SU-DHL-6 (cell line): Measurements from ENCODE around the gene FRMD4B.

Experiments used
- H2AFZ ChIP-seq: fragments of 200-600 bp; sonication (generic); 2 replicates; pipeline ENCODE4 v1.6.1; 2014; ENCODE audit warnings: low read depth, mild to moderate bottlenecking, moderate library complexity, mixed read lengths, antibody characterized with exemption, low read length; ENCODE audit not compliant: severe bottlenecking
- H3F3A ChIP-seq: fragments of 200-600 bp; shearing (Covaris generic); 2 replicates; pipeline ENCODE4 v1.6.0; 2016; ENCODE audit warnings: antibody characterized with exemption, mild to moderate bottlenecking; ENCODE audit not compliant: insufficient read depth
- H3K27ac ChIP-seq: fragments of 200-600 bp; sonication (generic); 2 replicates; pipeline ENCODE4 v1.5.1; 2016; ENCODE audit warnings: low read depth, mild to moderate bottlenecking, low read length, moderate library complexity, mixed read lengths
- H3K27me3 ChIP-seq: fragments of 200-600 bp; sonication (generic), shearing (Covaris generic); 2 replicates; pipeline ENCODE4 v1.6.0; 2014; ENCODE audit warnings: mild to moderate bottlenecking, low read length
- H3K36me3 ChIP-seq: fragments of 200-600 bp; sonication (generic); 2 replicates; pipeline ENCODE4 v1.6.1; 2014; ENCODE audit warnings: mild to moderate bottlenecking, low read length, mixed read lengths
- H3K4me2 ChIP-seq: fragments of 300-600, 200-600 bp; shearing (Covaris generic), sonication (generic); 2 replicates; pipeline ENCODE4 v1.6.0; 2014; ENCODE audit warnings: low read length, low read depth, mild to moderate bottlenecking; ENCODE audit not compliant: poor library complexity, severe bottlenecking
- H3K4me3 ChIP-seq: fragments of 200-600 bp; sonication (generic); 2 replicates; pipeline ENCODE4 v1.5.1; 2014; ENCODE audit warnings: antibody characterized with exemption, low read length, mild to moderate bottlenecking, mixed read lengths; ENCODE audit not compliant: insufficient read depth, poor library complexity, severe bottlenecking
- H3K79me2 ChIP-seq: fragments of 200-600 bp; sonication (generic); 2 replicates; pipeline ENCODE4 v1.6.1; 2014; ENCODE audit warnings: mild to moderate bottlenecking, low read length, moderate library complexity; ENCODE audit not compliant: insufficient read depth
- H3K9ac ChIP-seq: fragments of 200-600 bp; sonication (generic); 2 replicates; pipeline ENCODE4 v1.7.0; 2014; ENCODE audit warnings: mild to moderate bottlenecking, low read length
- H3K9me2 ChIP-seq: fragments of 200-600 bp; sonication (generic); replicated peaks from 2 replicates; pipeline ENCODE4 v1.6.1; 2014; ENCODE audit warnings: low read length; ENCODE audit not compliant: insufficient read depth
- H3K9me3 ChIP-seq: fragments of 200-600 bp; sonication (generic); 2 replicates; pipeline ENCODE4 v1.6.1; 2014; ENCODE audit warnings: low read length, mixed read lengths; ENCODE audit not compliant: insufficient read depth
- H4K20me1 ChIP-seq: fragments of 200-600 bp; sonication (generic); 2 replicates; pipeline ENCODE4 v1.6.1; 2014; ENCODE audit warnings: low read depth, mild to moderate bottlenecking, antibody characterized with exemption, low read length, moderate library complexity, mixed read lengths
- EZH2phosphoT487 ChIP-seq: fragments of 200-600 bp; sonication (generic), shearing (Covaris generic); conservative IDR thresholded peaks from 2 replicates; pipeline ENCODE4 v1.6.1; 2018; ENCODE audit warnings: mild to moderate bottlenecking, antibody characterized with exemption, low read length, moderate library complexity, mixed read lengths
- TF ChIP-seq, protein P1 (sequence below): fragments of 200-600 bp; sonication (generic); IDR thresholded peaks from one replicate; pipeline ENCODE4 v1.5.1; 2017; ENCODE audit warnings: antibody characterized with exemption, mild to moderate bottlenecking, low read length, moderate library complexity; ENCODE audit not compliant: insufficient read depth, poor library complexity, severe bottlenecking

The FRMD4B gene

DNA sequence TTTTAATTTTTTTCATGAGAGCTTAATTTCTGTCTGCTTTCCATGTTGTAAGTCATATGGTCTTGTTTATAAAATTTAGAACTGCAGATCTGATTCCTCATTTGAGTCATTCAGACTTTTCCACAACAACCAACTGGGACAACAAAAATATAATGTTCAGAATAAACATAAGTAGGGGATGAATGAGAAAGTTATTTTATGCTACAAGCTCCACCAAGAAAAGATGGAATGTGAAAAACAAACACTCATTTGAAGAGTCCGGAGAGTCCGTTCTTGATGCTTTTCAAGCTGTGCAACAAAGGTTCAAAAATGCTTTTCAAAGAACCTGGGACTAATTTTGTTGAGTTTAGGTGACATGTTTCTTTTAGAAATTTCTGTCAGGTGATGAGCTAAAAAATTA is 9.2 kb downstream of the FRMD4B start:
- no peak for TF ChIP-seq EZH2phosphoT487
- TF ChIP-seq, protein P1, sequence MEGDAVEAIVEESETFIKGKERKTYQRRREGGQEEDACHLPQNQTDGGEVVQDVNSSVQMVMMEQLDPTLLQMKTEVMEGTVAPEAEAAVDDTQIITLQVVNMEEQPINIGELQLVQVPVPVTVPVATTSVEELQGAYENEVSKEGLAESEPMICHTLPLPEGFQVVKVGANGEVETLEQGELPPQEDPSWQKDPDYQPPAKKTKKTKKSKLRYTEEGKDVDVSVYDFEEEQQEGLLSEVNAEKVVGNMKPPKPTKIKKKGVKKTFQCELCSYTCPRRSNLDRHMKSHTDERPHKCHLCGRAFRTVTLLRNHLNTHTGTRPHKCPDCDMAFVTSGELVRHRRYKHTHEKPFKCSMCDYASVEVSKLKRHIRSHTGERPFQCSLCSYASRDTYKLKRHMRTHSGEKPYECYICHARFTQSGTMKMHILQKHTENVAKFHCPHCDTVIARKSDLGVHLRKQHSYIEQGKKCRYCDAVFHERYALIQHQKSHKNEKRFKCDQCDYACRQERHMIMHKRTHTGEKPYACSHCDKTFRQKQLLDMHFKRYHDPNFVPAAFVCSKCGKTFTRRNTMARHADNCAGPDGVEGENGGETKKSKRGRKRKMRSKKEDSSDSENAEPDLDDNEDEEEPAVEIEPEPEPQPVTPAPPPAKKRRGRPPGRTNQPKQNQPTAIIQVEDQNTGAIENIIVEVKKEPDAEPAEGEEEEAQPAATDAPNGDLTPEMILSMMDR = no peak
- H3K9me3 ChIP-seq = no peaks in the 10 kb centered on the region
- no peak overlapping the region for H3K4me3 ChIP-seq
- H2AFZ ChIP-seq = no peak overlapping the region
- no peak overlapping the region for H3K9ac ChIP-seq
- H3K27ac ChIP-seq = no peak overlapping the region
- H3K36me3 ChIP-seq = no peaks in the 10 kb centered on the region
- H3K4me2 ChIP-seq = no peak overlapping the region
- no peaks in the 10 kb centered on the region for H3K9me2 ChIP-seq
- no peaks in the 10 kb centered on the region for H3K79me2 ChIP-seq
- no peaks in the 10 kb centered on the region for H3K27me3 ChIP-seq
- H3F3A ChIP-seq = no peaks in the 10 kb centered on the region
- no peaks in the 10 kb centered on the region for H4K20me1 ChIP-seq

DNA sequence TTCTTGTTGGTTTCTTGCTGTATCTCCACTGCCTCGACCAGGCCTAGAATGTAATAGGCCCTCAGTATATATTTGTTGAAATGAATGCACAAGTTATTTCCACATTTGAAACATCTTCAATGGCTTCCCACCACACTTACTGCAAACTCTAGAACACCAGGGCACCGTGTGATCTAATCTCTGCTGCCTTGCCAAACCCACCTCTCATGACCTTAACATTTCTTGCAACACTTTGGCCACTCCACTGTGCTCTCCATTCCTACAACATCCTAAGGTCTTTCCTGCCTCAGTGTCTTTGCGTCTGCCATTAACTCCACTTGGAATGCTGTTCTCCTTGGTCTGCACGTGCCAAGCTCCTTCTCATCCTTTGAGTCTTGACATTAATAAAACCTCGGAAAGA is 14.1 kb downstream of the FRMD4B start:
- Histone ChIP-seq H3K9me3 (no peaks in the 10 kb centered on the region), H3K79me2 (no peaks in the 10 kb centered on the region), H4K20me1 (no peaks in the 10 kb centered on the region), H3K4me3 (no peak overlapping the region), H3K4me2 (no peak overlapping the region), H3K9me2 (no peaks in the 10 kb centered on the region), H3K9ac (no peak overlapping the region), H3F3A (no peaks in the 10 kb centered on the region), H3K27ac (no peak overlapping the region), H2AFZ (no peak overlapping the region), H3K27me3 (no peaks in the 10 kb centered on the region), H3K36me3 (no peaks in the 10 kb centered on the region)
- TF ChIP-seq EZH2phosphoT487 = no peak
- TF ChIP-seq, protein P1 = no peak

DNA sequence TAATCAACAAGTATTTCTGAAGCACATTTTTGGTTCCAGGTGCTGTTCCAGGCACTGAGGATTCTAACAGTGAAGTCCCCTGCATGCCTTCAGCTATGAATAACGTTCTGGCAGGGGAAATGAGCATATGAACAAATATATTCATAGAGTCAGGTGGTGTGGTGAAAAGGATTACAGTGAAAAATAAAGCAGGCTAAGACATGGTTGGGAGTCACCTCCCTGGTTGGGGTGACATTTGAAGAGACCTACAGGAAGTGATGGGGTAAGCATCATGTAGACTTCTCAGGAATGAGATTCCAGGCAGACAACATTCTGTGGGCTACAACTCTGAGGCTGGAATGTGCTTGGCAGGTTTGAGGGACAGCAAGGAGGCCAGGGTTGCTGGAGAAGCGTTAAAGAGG is 15.0 kb downstream of the FRMD4B start:
- no peak for TF ChIP-seq EZH2phosphoT487
- TF ChIP-seq, protein P1 = no peak
- H3K4me2 ChIP-seq = no peak overlapping the region
- H3K9me3 ChIP-seq = no peaks in the 10 kb centered on the region
- H3K79me2 ChIP-seq = no peaks in the 10 kb centered on the region
- H3K27me3 ChIP-seq = no peaks in the 10 kb centered on the region
- H3F3A ChIP-seq = no peaks in the 10 kb centered on the region
- no peaks in the 10 kb centered on the region for H3K36me3 ChIP-seq
- H3K4me3 ChIP-seq = no peak overlapping the region
- no peak overlapping the region for H3K27ac ChIP-seq
- H3K9ac ChIP-seq = no peak overlapping the region
- no peaks in the 10 kb centered on the region for H3K9me2 ChIP-seq
- H4K20me1 ChIP-seq = no peaks in the 10 kb centered on the region
- no peak overlapping the region for H2AFZ ChIP-seq
